ENCODE measurements around the gene LRCH1. TPM values are rescaled to one million over a fixed set of nuclear protein-coding genes. Genes with fewer than 3 reads are reported as not detected.

The LRCH1 gene
- polyA plus RNA-seq, 2 donors, result 2.1 to 4.3 TPM

- H3K27me3 ChIP-seq (ENCODE audit: control insufficient read depth in 1 of 2, insufficient read depth in 2 of 2, low read length in 2 of 2), result no peaks in the 10 kb centered on the region
- H3K36me3 ChIP-seq (ENCODE audit: control insufficient read depth in 2 of 2, insufficient read depth in 2 of 2, low read length in 1 of 2), result no peaks in the 10 kb centered on the region
- no peak overlapping the region for H3K4me3 ChIP-seq (ENCODE audit: low read depth in 1 of 2, low read length in 2 of 2)
- H3K9me3 ChIP-seq (ENCODE audit: control insufficient read depth in 2 of 2, insufficient read depth in 1 of 2, low read depth in 1 of 2, low read length in 1 of 2), result no peaks in the 10 kb centered on the region
- WGBS, 2 donors, result 96 to 97% methylated on average over 4 of the region's 4 CpGs
- H3K27ac ChIP-seq (ENCODE audit: low read depth in 2 of 2, low read length in 1 of 2), result no peak overlapping the region
- H3K4me1 ChIP-seq (ENCODE audit: control insufficient read depth in 2 of 2, insufficient read depth in 2 of 2, low read length in 1 of 2), result no peaks in the 10 kb centered on the region
Observed at GRCh38 chr13:46535002-46535401, 18.0 kb upstream of the LRCH1 start.

GRCh38 chr13:46535825-46536224 lies 17.1 kb upstream of the LRCH1 start:
- Histone ChIP-seq H3K27ac (ENCODE audit: low read depth in 2 of 2, low read length in 1 of 2) (no peak overlapping the region), H3K4me3 (ENCODE audit: low read depth in 1 of 2, low read length in 2 of 2) (no peak overlapping the region), H3K36me3 (ENCODE audit: control insufficient read depth in 2 of 2, insufficient read depth in 2 of 2, low read length in 1 of 2) (no peaks in the 10 kb centered on the region), H3K27me3 (ENCODE audit: control insufficient read depth in 1 of 2, insufficient read depth in 2 of 2, low read length in 2 of 2) (no peaks in the 10 kb centered on the region), H3K9me3 (ENCODE audit: control insufficient read depth in 2 of 2, insufficient read depth in 1 of 2, low read depth in 1 of 2, low read length in 1 of 2) (no peaks in the 10 kb centered on the region), H3K4me1 (ENCODE audit: control insufficient read depth in 2 of 2, insufficient read depth in 2 of 2, low read length in 1 of 2) (no peaks in the 10 kb centered on the region)
- 91% methylated on average over 1 of the region's 1 CpG for WGBS, 2 donors

- H3K4me1 ChIP-seq (ENCODE audit: control insufficient read depth in 2 of 2, insufficient read depth in 2 of 2, low read length in 1 of 2), result no peaks in the 10 kb centered on the region
- no peak overlapping the region for H3K27ac ChIP-seq (ENCODE audit: low read depth in 2 of 2, low read length in 1 of 2)
- H3K4me3 ChIP-seq (ENCODE audit: low read depth in 1 of 2, low read length in 2 of 2), result no peak overlapping the region
- no peaks in the 10 kb centered on the region for H3K9me3 ChIP-seq (ENCODE audit: control insufficient read depth in 2 of 2, insufficient read depth in 1 of 2, low read depth in 1 of 2, low read length in 1 of 2)
- H3K27me3 ChIP-seq (ENCODE audit: control insufficient read depth in 1 of 2, insufficient read depth in 2 of 2, low read length in 2 of 2), result peaks cover 0 to under 1% of the 10 kb centered on the region in 2 donors
- H3K36me3 ChIP-seq (ENCODE audit: control insufficient read depth in 2 of 2, insufficient read depth in 2 of 2, low read length in 1 of 2), result no peaks in the 10 kb centered on the region
- 89 to 96% methylated on average over 2 of the region's 2 CpGs for WGBS, 2 donors
Observed at GRCh38 chr13:46536341-46536740, 16.6 kb upstream of the LRCH1 start.

GRCh38 chr13:46539231-46539630 lies 13.7 kb upstream of the LRCH1 start:
- WGBS, 2 donors, result 82 to 90% methylated on average over 3 of the region's 3 CpGs
- no peak overlapping the region for H3K27ac ChIP-seq (ENCODE audit: low read depth in 2 of 2, low read length in 1 of 2)

GRCh38 chr13:46541210-46541609 lies 11.8 kb upstream of the LRCH1 start:
- Histone ChIP-seq H3K4me1 (ENCODE audit: control insufficient read depth in 2 of 2, insufficient read depth in 2 of 2, low read length in 1 of 2) (no peaks in the 10 kb centered on the region), H3K9me3 (ENCODE audit: control insufficient read depth in 2 of 2, insufficient read depth in 1 of 2, low read depth in 1 of 2, low read length in 1 of 2) (no peaks in the 10 kb centered on the region), H3K36me3 (ENCODE audit: control insufficient read depth in 2 of 2, insufficient read depth in 2 of 2, low read length in 1 of 2) (no peaks in the 10 kb centered on the region), H3K4me3 (ENCODE audit: low read depth in 1 of 2, low read length in 2 of 2) (no peak overlapping the region), H3K27me3 (ENCODE audit: control insufficient read depth in 1 of 2, insufficient read depth in 2 of 2, low read length in 2 of 2) (peaks cover 0 to 2% of the 10 kb centered on the region in 2 donors), H3K27ac (ENCODE audit: low read depth in 2 of 2, low read length in 1 of 2) (no peak overlapping the region)
- 84 to 96% methylated on average over 4 of the region's 4 CpGs for WGBS, 2 donors

More at GRCh38 chr13:46539231-46539630, 13.7 kb upstream of the LRCH1 start:
- H3K9me3 ChIP-seq (ENCODE audit: control insufficient read depth in 2 of 2, insufficient read depth in 1 of 2, low read depth in 1 of 2, low read length in 1 of 2), result no peaks in the 10 kb centered on the region
- H3K36me3 ChIP-seq (ENCODE audit: control insufficient read depth in 2 of 2, insufficient read depth in 2 of 2, low read length in 1 of 2), result no peaks in the 10 kb centered on the region
- no peaks in the 10 kb centered on the region for H3K4me1 ChIP-seq (ENCODE audit: control insufficient read depth in 2 of 2, insufficient read depth in 2 of 2, low read length in 1 of 2)
- H3K27me3 ChIP-seq (ENCODE audit: control insufficient read depth in 1 of 2, insufficient read depth in 2 of 2, low read length in 2 of 2), result peaks cover 0 to 2% of the 10 kb centered on the region in 2 donors
- H3K4me3 ChIP-seq (ENCODE audit: low read depth in 1 of 2, low read length in 2 of 2), result no peak overlapping the region

GRCh38 chr13:46542833-46543232 lies 10.1 kb upstream of the LRCH1 start:
- no peaks in the 10 kb centered on the region for H3K36me3 ChIP-seq (ENCODE audit: control insufficient read depth in 2 of 2, insufficient read depth in 2 of 2, low read length in 1 of 2)
- no peak overlapping the region for H3K4me3 ChIP-seq (ENCODE audit: low read depth in 1 of 2, low read length in 2 of 2)
- H3K27me3 ChIP-seq (ENCODE audit: control insufficient read depth in 1 of 2, insufficient read depth in 2 of 2, low read length in 2 of 2), result peaks cover 0 to 2% of the 10 kb centered on the region in 2 donors
- WGBS, 2 donors, result 82 to 89% methylated on average over 4 of the region's 4 CpGs
- H3K9me3 ChIP-seq (ENCODE audit: control insufficient read depth in 2 of 2, insufficient read depth in 1 of 2, low read depth in 1 of 2, low read length in 1 of 2), result no peaks in the 10 kb centered on the region
- no peaks in the 10 kb centered on the region for H3K4me1 ChIP-seq (ENCODE audit: control insufficient read depth in 2 of 2, insufficient read depth in 2 of 2, low read length in 1 of 2)
- no peak overlapping the region for H3K27ac ChIP-seq (ENCODE audit: low read depth in 2 of 2, low read length in 1 of 2)

- 90 to 97% methylated on average over 3 of the region's 3 CpGs for WGBS, 2 donors
- Histone ChIP-seq H3K27ac (ENCODE audit: low read depth in 2 of 2, low read length in 1 of 2) (no peak overlapping the region), H3K36me3 (ENCODE audit: control insufficient read depth in 2 of 2, insufficient read depth in 2 of 2, low read length in 1 of 2) (no peaks in the 10 kb centered on the region), H3K4me3 (ENCODE audit: low read depth in 1 of 2, low read length in 2 of 2) (no peak overlapping the region), H3K4me1 (ENCODE audit: control insufficient read depth in 2 of 2, insufficient read depth in 2 of 2, low read length in 1 of 2) (no peaks in the 10 kb centered on the region), H3K9me3 (ENCODE audit: control insufficient read depth in 2 of 2, insufficient read depth in 1 of 2, low read depth in 1 of 2, low read length in 1 of 2) (no peaks in the 10 kb centered on the region), H3K27me3 (ENCODE audit: control insufficient read depth in 1 of 2, insufficient read depth in 2 of 2, low read length in 2 of 2) (peaks cover 0 to 2% of the 10 kb centered on the region in 2 donors)
Observed at GRCh38 chr13:46543287-46543686, 9.7 kb upstream of the LRCH1 start.

GRCh38 chr13:46544208-46544607 lies 8.8 kb upstream of the LRCH1 start:
- WGBS, 2 donors, result 86 to 93% methylated on average over 2 of the region's 2 CpGs
- H3K27me3 ChIP-seq (ENCODE audit: control insufficient read depth in 1 of 2, insufficient read depth in 2 of 2, low read length in 2 of 2), result peaks cover 0 to 2% of the 10 kb centered on the region in 2 donors
- no peaks in the 10 kb centered on the region for H3K9me3 ChIP-seq (ENCODE audit: control insufficient read depth in 2 of 2, insufficient read depth in 1 of 2, low read depth in 1 of 2, low read length in 1 of 2)
- no peaks in the 10 kb centered on the region for H3K36me3 ChIP-seq (ENCODE audit: control insufficient read depth in 2 of 2, insufficient read depth in 2 of 2, low read length in 1 of 2)
- no peaks in the 10 kb centered on the region for H3K4me1 ChIP-seq (ENCODE audit: control insufficient read depth in 2 of 2, insufficient read depth in 2 of 2, low read length in 1 of 2)
- H3K27ac ChIP-seq (ENCODE audit: low read depth in 2 of 2, low read length in 1 of 2), result no peak overlapping the region
- no peak overlapping the region for H3K4me3 ChIP-seq (ENCODE audit: low read depth in 1 of 2, low read length in 2 of 2)

GRCh38 chr13:46544811-46545210 lies 8.2 kb upstream of the LRCH1 start:
- no peak overlapping the region for H3K27ac ChIP-seq (ENCODE audit: low read depth in 2 of 2, low read length in 1 of 2)
- peaks cover 0 to 2% of the 10 kb centered on the region in 2 donors for H3K27me3 ChIP-seq (ENCODE audit: control insufficient read depth in 1 of 2, insufficient read depth in 2 of 2, low read length in 2 of 2)
- no peaks in the 10 kb centered on the region for H3K4me1 ChIP-seq (ENCODE audit: control insufficient read depth in 2 of 2, insufficient read depth in 2 of 2, low read length in 1 of 2)
- no peaks in the 10 kb centered on the region for H3K9me3 ChIP-seq (ENCODE audit: control insufficient read depth in 2 of 2, insufficient read depth in 1 of 2, low read depth in 1 of 2, low read length in 1 of 2)
- no peaks in the 10 kb centered on the region for H3K36me3 ChIP-seq (ENCODE audit: control insufficient read depth in 2 of 2, insufficient read depth in 2 of 2, low read length in 1 of 2)
- 98 to 100% methylated on average over 1 of the region's 1 CpG for WGBS, 2 donors
- H3K4me3 ChIP-seq (ENCODE audit: low read depth in 1 of 2, low read length in 2 of 2), result no peak overlapping the region

- H3K27me3 ChIP-seq (ENCODE audit: control insufficient read depth in 1 of 2, insufficient read depth in 2 of 2, low read length in 2 of 2), result peaks cover 0 to 2% of the 10 kb centered on the region in 2 donors
- H3K9me3 ChIP-seq (ENCODE audit: control insufficient read depth in 2 of 2, insufficient read depth in 1 of 2, low read depth in 1 of 2, low read length in 1 of 2), result no peaks in the 10 kb centered on the region
- 83 to 84% methylated on average over 8 of the region's 8 CpGs for WGBS, 2 donors
- no peaks in the 10 kb centered on the region for H3K36me3 ChIP-seq (ENCODE audit: control insufficient read depth in 2 of 2, insufficient read depth in 2 of 2, low read length in 1 of 2)
- H3K4me1 ChIP-seq (ENCODE audit: control insufficient read depth in 2 of 2, insufficient read depth in 2 of 2, low read length in 1 of 2), result no peaks in the 10 kb centered on the region
- no peak overlapping the region for H3K4me3 ChIP-seq (ENCODE audit: low read depth in 1 of 2, low read length in 2 of 2)
- no peak overlapping the region for H3K27ac ChIP-seq (ENCODE audit: low read depth in 2 of 2, low read length in 1 of 2)
Observed at GRCh38 chr13:46546084-46546768, 6.7 kb upstream of the LRCH1 start.
